Thymus (tissue), 11 donors: ENCODE measurements around the gene MAPK4. TPM values are rescaled to one million over a fixed set of nuclear protein-coding genes. Genes with fewer than 3 reads are reported as not detected.

Source experiments
- DNase-seq, 9 donors: peaks; one replicate each; pipeline ENCODE4 v3.0.0-alpha.2; 2013; ENCODE audit warnings: low spot score in 9 of 9, low read depth in 6 of 9, missing footprints in 1 of 9
- H3K27ac ChIP-seq, 2 donors: one replicate each; pipeline ENCODE4 v1.5.1; 2013; ENCODE audit warnings: control low read depth in 1 of 2, low read depth in 1 of 2, low read length in 1 of 2, mild to moderate bottlenecking in 1 of 2, moderate library complexity in 1 of 2
- H3K27me3 ChIP-seq, 2 donors: one replicate each; pipeline ENCODE4 v1.5.1; 2013; ENCODE audit warnings: low read length in 1 of 2; ENCODE audit not compliant: control insufficient read depth in 2 of 2, insufficient read depth in 1 of 2
- H3K36me3 ChIP-seq, 2 donors: one replicate each; pipeline ENCODE4 v1.5.1; 2013; ENCODE audit warnings: low read length in 1 of 2, mild to moderate bottlenecking in 1 of 2, moderate library complexity in 1 of 2; ENCODE audit not compliant: control insufficient read depth in 2 of 2, insufficient read depth in 2 of 2
- H3K4me1 ChIP-seq, 2 donors: one replicate each; pipeline ENCODE4 v1.5.1; 2013; ENCODE audit warnings: low read length in 2 of 2; ENCODE audit not compliant: control insufficient read depth in 2 of 2, insufficient read depth in 2 of 2
- H3K4me3 ChIP-seq, 2 donors: one replicate each; pipeline ENCODE4 v1.5.1; 2013; ENCODE audit warnings: low read length in 2 of 2, control low read depth in 1 of 2, mild to moderate bottlenecking in 1 of 2
- H3K9me3 ChIP-seq, 2 donors: one replicate each; pipeline ENCODE4 v1.5.1; 2013; ENCODE audit warnings: low read length in 1 of 2, mild to moderate bottlenecking in 1 of 2; ENCODE audit not compliant: control insufficient read depth in 2 of 2, insufficient read depth in 1 of 2
- WGBS: extraction: QIAGEN DNeasy Blood & Tissue Kit; methylation state at CpG from one replicate; pipeline ENCODE4 v1.1.7; 2013; 5-methylcytosine and 5-hydroxymethylcytosine counted together
- polyA plus RNA-seq: library from polyadenylated mRNA; stranded (reverse); fragments of 200-250 nt; gene quantifications from one replicate; pipeline ENCODE4 v1.2.3, GENCODE V29; 2013
- total RNA-seq: library from RNA; stranded (reverse); fragments of 120-200 nt; gene quantifications from one replicate; pipeline ENCODE4 v1.2.4, GENCODE V29; 2013
- donor health status: healthy.

Gene MAPK4
- total and polyA plus RNA-seq, 2 donors, result 3.1 to 6.9 TPM

GRCh38 chr18:50721451-50722120 lies 161.7 kb downstream of the MAPK4 start:
- H3K27me3 ChIP-seq, result no peaks in the 10 kb centered on the region
- no peaks in the 10 kb centered on the region for H3K36me3 ChIP-seq
- no peaks in the 10 kb centered on the region for H3K9me3 ChIP-seq
- 95% methylated on average over 4 of the region's 4 CpGs for WGBS
- no peak for DNase-seq
- H3K27ac ChIP-seq, result no peak overlapping the region
- H3K4me3 ChIP-seq, result no peak overlapping the region
- H3K4me1 ChIP-seq, result no peaks in the 10 kb centered on the region

GRCh38 chr18:50722311-50722710 lies 162.4 kb downstream of the MAPK4 start:
- Histone ChIP-seq H3K4me1 (no peaks in the 10 kb centered on the region), H3K27ac (no peak overlapping the region), H3K36me3 (no peaks in the 10 kb centered on the region), H3K9me3 (no peaks in the 10 kb centered on the region), H3K4me3 (no peak overlapping the region), H3K27me3 (no peaks in the 10 kb centered on the region)
- DNase-seq, result no peak
- 93% methylated on average over 4 of the region's 4 CpGs for WGBS

GRCh38 chr18:50724751-50725151 lies 164.9 kb downstream of the MAPK4 start:
- H3K4me3 ChIP-seq, result no peak overlapping the region
- peaks cover 0 to 4% of the 10 kb centered on the region in 2 donors for H3K27me3 ChIP-seq
- H3K27ac ChIP-seq, result no peak overlapping the region
- DNase-seq, result no peak
- H3K9me3 ChIP-seq, result no peaks in the 10 kb centered on the region
- H3K4me1 ChIP-seq, result no peaks in the 10 kb centered on the region
- H3K36me3 ChIP-seq, result no peaks in the 10 kb centered on the region
- 88% methylated on average over 5 of the region's 5 CpGs for WGBS

GRCh38 chr18:50726960-50727589 lies 167.2 kb downstream of the MAPK4 start:
- WGBS, result 17% methylated on average over 10 of the region's 10 CpGs

GRCh38 chr18:50727721-50728471 lies 168.0 kb downstream of the MAPK4 start:
- 95% methylated on average over 10 of the region's 10 CpGs for WGBS
- DNase-seq, result no peak

More at GRCh38 chr18:50726960-50727589, 167.2 kb downstream of the MAPK4 start:
- Histone ChIP-seq H3K27me3 (peaks cover 0 to 6% of the 10 kb centered on the region in 2 donors), H3K4me3 (no peak overlapping the region), H3K36me3 (no peaks in the 10 kb centered on the region), H3K4me1 (no peaks in the 10 kb centered on the region), H3K9me3 (no peaks in the 10 kb centered on the region), H3K27ac (no peak overlapping the region)
- no peak for DNase-seq

GRCh38 chr18:50729376-50729775 lies 169.5 kb downstream of the MAPK4 start:
- no peak overlapping the region for H3K4me3 ChIP-seq
- H3K27ac ChIP-seq, result no peak overlapping the region
- WGBS, result 86% methylated on average over 46 of the region's 46 CpGs
- peaks cover 0 to 6% of the 10 kb centered on the region in 2 donors for H3K27me3 ChIP-seq
- DNase-seq, result no peak
- no peaks in the 10 kb centered on the region for H3K9me3 ChIP-seq
- no peaks in the 10 kb centered on the region for H3K4me1 ChIP-seq
- no peaks in the 10 kb centered on the region for H3K36me3 ChIP-seq

More at GRCh38 chr18:50727721-50728471, 168.0 kb downstream of the MAPK4 start:
- Histone ChIP-seq H3K9me3 (no peaks in the 10 kb centered on the region), H3K27me3 (peaks cover 0 to 6% of the 10 kb centered on the region in 2 donors), H3K4me3 (no peak overlapping the region), H3K27ac (no peak overlapping the region), H3K36me3 (no peaks in the 10 kb centered on the region), H3K4me1 (no peaks in the 10 kb centered on the region)

- Histone ChIP-seq H3K27me3 (peaks cover 0 to 6% of the 10 kb centered on the region in 2 donors), H3K9me3 (no peaks in the 10 kb centered on the region), H3K36me3 (no peaks in the 10 kb centered on the region), H3K4me3 (no peak overlapping the region), H3K4me1 (no peaks in the 10 kb centered on the region), H3K27ac (no peak overlapping the region)
- DNase-seq, result no peak
- WGBS, result 92% methylated on average over 9 of the region's 9 CpGs
Measured at GRCh38 chr18:50729986-50730385, 170.1 kb downstream of the MAPK4 start.

GRCh38 chr18:50734342-50734741 lies 174.5 kb downstream of the MAPK4 start:
- no peak overlapping the region for H3K27ac ChIP-seq
- H3K4me3 ChIP-seq, result no peak overlapping the region
- no peaks in the 10 kb centered on the region for H3K36me3 ChIP-seq
- peaks cover 0 to 3% of the 10 kb centered on the region in 2 donors for H3K27me3 ChIP-seq
- no peaks in the 10 kb centered on the region for H3K4me1 ChIP-seq
- no peaks in the 10 kb centered on the region for H3K9me3 ChIP-seq
- no peak for DNase-seq
- whole genome bisulfite sequencing, result 72% methylated on average over 8 of the region's 8 CpGs

GRCh38 chr18:50734886-50735285 lies 175.0 kb downstream of the MAPK4 start:
- Histone ChIP-seq H3K9me3 (no peaks in the 10 kb centered on the region), H3K27ac (no peak overlapping the region), H3K36me3 (no peaks in the 10 kb centered on the region), H3K27me3 (peaks cover 0 to under 1% of the 10 kb centered on the region in 2 donors), H3K4me1 (no peaks in the 10 kb centered on the region), H3K4me3 (no peak overlapping the region)
- DNase-seq, result no peak
- 92% methylated on average over 5 of the region's 5 CpGs for WGBS
